Esophagus squamous epithelium (tissue), 5 donors: ENCODE data around the gene SIL1. TPM values are rescaled to one million over a fixed set of nuclear protein-coding genes. Genes with fewer than 3 reads are reported as not detected.

Experiments
- DNase-seq: peaks from one replicate; lab custom pipeline; 2025; lab: John Stamatoyannopoulos, UW
- H3K27ac ChIP-seq, 4 donors: fragments of 200-600 bp; sonication (generic); one replicate each; pipeline ENCODE4 v1.5.1; 2016 to 2019; ENCODE audit warnings: mild to moderate bottlenecking in 1 of 4
- H3K27me3 ChIP-seq, 4 donors: fragments of 200-600 bp; sonication (generic); 1 replicate in 3 of 4; 2 replicates in 1 of 4; pipeline versions ENCODE4 v1.5.1 to v1.6.0; 2017 to 2021; ENCODE audit warnings: antibody characterized with exemption in 1 of 4
- H3K36me3 ChIP-seq, 3 donors: fragments of 200-600 bp; sonication (generic); one replicate each; pipeline ENCODE4 v1.5.1; 2016 to 2019
- H3K4me1 ChIP-seq, 3 donors: fragments of 200-600 bp; sonication (generic); one replicate each; pipeline ENCODE4 v1.5.1; 2017 to 2019
- H3K4me3 ChIP-seq, 4 donors: fragments of 200-600 bp; sonication (generic); 1 replicate in 3 of 4; 2 replicates in 1 of 4; pipeline ENCODE4 v1.5.1; 2016 to 2019; ENCODE audit warnings: mild to moderate bottlenecking in 2 of 4, moderate library complexity in 1 of 4
- H3K9me3 ChIP-seq, 3 donors: fragments of 200-600 bp; sonication (generic); one replicate each; pipeline ENCODE4 v1.5.1; 2016 to 2019
- POLR2A ChIP-seq, 4 donors: fragments of 450-650 bp; IDR thresholded peaks; one replicate each; pipeline ENCODE4 v1.6.1; 2017; ENCODE audit warnings: antibody characterized with exemption in 4 of 4, mild to moderate bottlenecking in 4 of 4, moderate library complexity in 3 of 4
- WGBS, 2 donors: methylation state at CpG; one replicate each; pipeline ENCODE4 v1.1.5; 2018; 5-methylcytosine and 5-hydroxymethylcytosine counted together
- intact Hi-C: fragments of 100-400 bp; cut with DNase I; formaldehyde crosslinking; loops from one replicate; pipeline ENCODE4 v1.15.0; 2022
- total RNA-seq, 4 donors: library from RNA; depleted of rRNA; stranded (reverse); fragments of >200 nt; gene quantifications; one replicate each; pipeline ENCODE4 v1.1.0, GENCODE V29; 2016
- TF ChIP-seq, protein P1 (sequence below), 6 experiments: fragments of 450-650 bp in 4 of 6; fragments of 200-600 bp in 2 of 6; sonication (generic) in 2 of 6; IDR thresholded peaks; one replicate each; pipeline ENCODE4 v1.5.1; 2016 to 2019; ENCODE audit warnings: antibody characterized with exemption in 6 of 6, mild to moderate bottlenecking in 4 of 6, moderate library complexity in 4 of 6
- donor health status: DM: yes; HTN: yes; CAD: no.

Gene SIL1
- total RNA-seq, 4 donors from 2014 or later, result 18.0 to 34.6 (median 18.3) TPM

DNA sequence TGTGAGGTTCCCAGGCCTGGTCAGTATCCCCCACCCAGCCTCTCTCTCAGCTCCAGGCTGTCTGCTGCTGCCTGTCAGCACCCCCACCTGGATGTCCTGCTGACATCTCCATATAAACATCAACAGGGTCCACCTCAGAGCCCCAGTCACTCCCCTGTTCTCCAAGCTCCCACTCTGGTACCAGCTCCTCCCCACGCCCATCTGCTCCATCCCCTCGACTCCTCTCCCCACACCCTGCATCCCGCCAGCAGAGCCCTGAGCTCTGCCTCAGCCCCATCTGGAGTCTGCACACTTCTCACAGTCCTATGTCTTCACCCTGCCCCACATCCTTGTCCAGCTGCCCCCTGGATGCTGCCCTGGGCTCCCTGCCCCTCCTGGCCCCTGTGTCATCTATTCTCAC lies 255.3 kb downstream of the SIL1 start:
- peaks cover 0 to 5% (median 0%) of the 10 kb centered on the region in 3 donors for H3K4me1 ChIP-seq
- no peak for DNase-seq
- intact Hi-C loops, result no loop called here
- 86 to 96% methylated on average over 3 of the region's 3 CpGs for WGBS, 2 donors
- no peak for TF ChIP-seq POLR2A (IDR thresholded peaks at IDR 0.05)
- TF ChIP-seq, protein P1, sequence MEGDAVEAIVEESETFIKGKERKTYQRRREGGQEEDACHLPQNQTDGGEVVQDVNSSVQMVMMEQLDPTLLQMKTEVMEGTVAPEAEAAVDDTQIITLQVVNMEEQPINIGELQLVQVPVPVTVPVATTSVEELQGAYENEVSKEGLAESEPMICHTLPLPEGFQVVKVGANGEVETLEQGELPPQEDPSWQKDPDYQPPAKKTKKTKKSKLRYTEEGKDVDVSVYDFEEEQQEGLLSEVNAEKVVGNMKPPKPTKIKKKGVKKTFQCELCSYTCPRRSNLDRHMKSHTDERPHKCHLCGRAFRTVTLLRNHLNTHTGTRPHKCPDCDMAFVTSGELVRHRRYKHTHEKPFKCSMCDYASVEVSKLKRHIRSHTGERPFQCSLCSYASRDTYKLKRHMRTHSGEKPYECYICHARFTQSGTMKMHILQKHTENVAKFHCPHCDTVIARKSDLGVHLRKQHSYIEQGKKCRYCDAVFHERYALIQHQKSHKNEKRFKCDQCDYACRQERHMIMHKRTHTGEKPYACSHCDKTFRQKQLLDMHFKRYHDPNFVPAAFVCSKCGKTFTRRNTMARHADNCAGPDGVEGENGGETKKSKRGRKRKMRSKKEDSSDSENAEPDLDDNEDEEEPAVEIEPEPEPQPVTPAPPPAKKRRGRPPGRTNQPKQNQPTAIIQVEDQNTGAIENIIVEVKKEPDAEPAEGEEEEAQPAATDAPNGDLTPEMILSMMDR (IDR thresholded peaks at IDR 0.05), result no peak
- peaks cover 0 to 18% (median 0%) of the 10 kb centered on the region in 3 donors for H3K36me3 ChIP-seq
- H3K4me3 ChIP-seq, result no peak overlapping the region
- no peaks in the 10 kb centered on the region for H3K27me3 ChIP-seq
- no peak overlapping the region for H3K27ac ChIP-seq
- no peaks in the 10 kb centered on the region for H3K9me3 ChIP-seq

- no peak for DNase-seq
- no peak overlapping the region for H3K27ac ChIP-seq
- intact Hi-C loops, result no loop called here
- WGBS, 2 donors, result 84 to 86% methylated on average over 2 of the region's 2 CpGs
- no peaks in the 10 kb centered on the region for H3K9me3 ChIP-seq
- H3K36me3 ChIP-seq, result peaks cover 0 to 10% (median 0%) of the 10 kb centered on the region in 3 donors
- peaks cover 0 to 10% (median 0%) of the 10 kb centered on the region in 3 donors for H3K4me1 ChIP-seq
- no peak overlapping the region for H3K4me3 ChIP-seq
- TF ChIP-seq, protein P1 (IDR thresholded peaks at IDR 0.05), result no peak
- no peaks in the 10 kb centered on the region for H3K27me3 ChIP-seq
Observed at GRCh38 chr5:138942066-138942465, 256.1 kb downstream of the SIL1 start.

GRCh38 chr5:138938526-138938925 lies 259.6 kb downstream of the SIL1 start:
- Histone ChIP-seq H3K9me3 (no peaks in the 10 kb centered on the region), H3K27ac (no peak overlapping the region), H3K4me3 (no peak overlapping the region), H3K36me3 (peaks cover 10 to 31% (median 15%) of the 10 kb centered on the region in 3 donors), H3K4me1 (peaks cover 0 to 10% (median 0%) of the 10 kb centered on the region in 3 donors), H3K27me3 (no peaks in the 10 kb centered on the region)
- intact Hi-C loops, result no loop called here
- no peak for DNase-seq
- no peak for TF ChIP-seq POLR2A (IDR thresholded peaks at IDR 0.05)
- TF ChIP-seq, protein P1 (IDR thresholded peaks at IDR 0.05), result no peak
- 55 to 62% methylated on average over 5 of the region's 5 CpGs for WGBS, 2 donors

GRCh38 chr5:138937392-138938387 lies 260.5 kb downstream of the SIL1 start:
- intact Hi-C loops, result no loop called here
- no peak overlapping the region for H3K4me3 ChIP-seq
- H3K9me3 ChIP-seq, result no peaks in the 10 kb centered on the region
- WGBS, 2 donors, result 82 to 85% methylated on average over 16 to 23 of the region's 25 CpGs
- H3K4me1 ChIP-seq, result peaks cover 0 to 10% (median 0%) of the 10 kb centered on the region in 3 donors
- H3K36me3 ChIP-seq, result peaks cover 19 to 40% (median 20%) of the 10 kb centered on the region in 3 donors
- no peak overlapping the region for H3K27ac ChIP-seq
- H3K27me3 ChIP-seq, result no peaks in the 10 kb centered on the region
- TF ChIP-seq, protein P1 (IDR thresholded peaks at IDR 0.05), result no peak
- no peak for TF ChIP-seq POLR2A (IDR thresholded peaks at IDR 0.05)
- no peak for DNase-seq

DNA sequence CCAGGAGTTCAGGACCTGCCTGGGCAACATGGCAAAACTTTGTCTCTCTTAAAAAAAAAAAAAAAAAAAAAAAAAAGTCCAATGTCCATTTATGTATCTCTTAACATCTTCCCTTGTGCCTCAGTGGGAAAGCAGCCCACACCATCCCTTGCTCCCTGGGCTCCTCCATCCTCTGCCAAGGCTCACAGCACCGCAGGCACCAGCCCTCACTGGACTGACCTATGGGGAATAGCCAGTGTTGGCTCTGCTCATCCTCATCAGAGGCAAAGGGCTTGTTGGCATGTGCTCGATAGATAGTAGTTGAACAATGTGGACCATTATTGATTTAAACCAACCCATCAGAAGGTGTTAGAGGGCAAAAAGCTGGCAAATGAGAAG lies 261.2 kb downstream of the SIL1 start:
- H3K4me1 ChIP-seq, result peaks cover 0 to 10% (median 0%) of the 10 kb centered on the region in 3 donors
- 75 to 100% methylated on average over 1 to 2 of the region's 2 CpGs for WGBS, 2 donors
- TF ChIP-seq POLR2A (IDR thresholded peaks at IDR 0.05), result no peak
- TF ChIP-seq, protein P1 (IDR thresholded peaks at IDR 0.05), result no peak
- H3K9me3 ChIP-seq, result no peaks in the 10 kb centered on the region
- H3K36me3 ChIP-seq, result peaks cover 20 to 47% (median 26%) of the 10 kb centered on the region in 3 donors
- no peak for DNase-seq
- H3K27me3 ChIP-seq, result no peaks in the 10 kb centered on the region
- no peak overlapping the region for H3K4me3 ChIP-seq
- intact Hi-C loops, result no loop called here
- no peak overlapping the region for H3K27ac ChIP-seq
